ENCODE results near the gene HDAC11.

DNA sequence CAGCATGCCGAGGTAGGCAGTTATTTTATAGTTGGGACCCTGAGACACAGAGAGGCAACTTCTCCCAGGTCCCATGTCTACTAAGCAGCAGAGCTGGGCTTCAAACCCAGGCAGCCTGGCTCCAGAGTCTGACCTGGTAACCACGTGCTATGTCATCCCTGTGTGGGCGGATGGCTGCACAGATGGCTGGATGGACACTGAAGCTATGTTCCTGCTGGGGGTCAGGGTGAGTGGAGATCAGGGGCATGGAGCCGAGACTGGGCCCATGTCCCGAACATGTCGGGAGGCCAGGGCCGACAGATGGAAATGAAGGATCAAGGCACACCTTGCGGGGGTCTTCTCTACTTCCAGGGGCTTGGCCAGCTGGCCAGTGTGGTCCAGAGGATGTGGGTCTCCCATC, 59.6 kb downstream of the HDAC11 start:
- TF ChIP-seq POLR2A (IDR thresholded peaks at IDR 0.05), result no peak
- TF ChIP-seq CTCF (IDR thresholded peaks at IDR 0.05), result no peak
